T47D (cell line): ENCODE results near the gene TWIST2.

Source experiments
- DNase-seq, 2 experiments: peaks; one replicate each; pipeline versions ENCODE4 v3.0.0 to v3.0.0-alpha.2; 2011 to 2012; ENCODE audit warnings: low read depth in 1 of 2, low spot score in 1 of 2
- JUND ChIP-seq: IDR thresholded peaks from 2 replicates; pipeline ENCODE4 v1.6.1; 2012; ENCODE audit warnings: low read depth
- in situ Hi-C: cut with HindIII; loops from 2 replicates; pipeline ENCODE4 v1.10.0; 2016; ENCODE audit warnings: low sequenced_read_pairs, low pct_unique_long_range_greater_than_20kb

Gene TWIST2

GRCh38 chr2:238845583-238846377 is 2.1 kb upstream of the TWIST2 start:
- no peak for TF ChIP-seq JUND
- DNase-seq: no peak
- in situ Hi-C loops: no loop called here

- in situ Hi-C loops: no loop called here
- no peak for TF ChIP-seq JUND
- DNase-seq: no peak
Measured at GRCh38 chr2:238846378-238846627, 1.6 kb upstream of the TWIST2 start.

- TF ChIP-seq JUND: no peak
- in situ Hi-C loops: no loop called here
- no peak for DNase-seq
Measured at GRCh38 chr2:238846628-238847418, 1.1 kb upstream of the TWIST2 start.

GRCh38 chr2:238847419-238847801 is 475 bp upstream of the TWIST2 start:
- DNase-seq: no peak
- in situ Hi-C loops: no loop called here
- no peak for TF ChIP-seq JUND

GRCh38 chr2:238848691-238848975 is 748 bp downstream of the TWIST2 start:
- in situ Hi-C loops: no loop called here
- no peak for TF ChIP-seq JUND
- DNase-seq: no peak

- DNase-seq: no peak
- in situ Hi-C loops: no loop called here
- no peak for TF ChIP-seq JUND
Measured at GRCh38 chr2:238848976-238849853, 1.3 kb downstream of the TWIST2 start.

- in situ Hi-C loops: no loop called here
- TF ChIP-seq JUND: no peak
- DNase-seq: no peak
Measured at GRCh38 chr2:238850091-238850490, 2.2 kb downstream of the TWIST2 start.

GRCh38 chr2:238851026-238851425 is 3.1 kb downstream of the TWIST2 start:
- in situ Hi-C loops: no loop called here
- no peak for TF ChIP-seq JUND
- no peak for DNase-seq

GRCh38 chr2:238851761-238852160 is 3.9 kb downstream of the TWIST2 start:
- no peak for DNase-seq
- in situ Hi-C loops: no loop called here
- TF ChIP-seq JUND: no peak

- TF ChIP-seq JUND: no peak
- no peak for DNase-seq
- in situ Hi-C loops: no loop called here
Measured at GRCh38 chr2:238852206-238852869, 4.5 kb downstream of the TWIST2 start.

- TF ChIP-seq JUND: no peak
- in situ Hi-C loops: no loop called here
- no peak for DNase-seq
Measured at GRCh38 chr2:238853218-238853617, 5.3 kb downstream of the TWIST2 start.

GRCh38 chr2:238853721-238854120 is 5.8 kb downstream of the TWIST2 start:
- in situ Hi-C loops: no loop called here
- DNase-seq: no peak
- TF ChIP-seq JUND: no peak
